Activated CD4-positive, alpha-beta T cell treated with anti-CD3 and anti-CD28 coated beads for 48 hours (primary cell): ENCODE data around the gene KCNJ6.
"Not testable (repeated sequence)": the region's sequence is repeated elsewhere in the genome, so short reads cannot be mapped to it uniquely, and the experiment has no call there.

ENCODE experiments used
- DNase-seq: peaks from one replicate; pipeline ENCODE4 v3.0.0-alpha.2; 2020

Gene KCNJ6

DNA sequence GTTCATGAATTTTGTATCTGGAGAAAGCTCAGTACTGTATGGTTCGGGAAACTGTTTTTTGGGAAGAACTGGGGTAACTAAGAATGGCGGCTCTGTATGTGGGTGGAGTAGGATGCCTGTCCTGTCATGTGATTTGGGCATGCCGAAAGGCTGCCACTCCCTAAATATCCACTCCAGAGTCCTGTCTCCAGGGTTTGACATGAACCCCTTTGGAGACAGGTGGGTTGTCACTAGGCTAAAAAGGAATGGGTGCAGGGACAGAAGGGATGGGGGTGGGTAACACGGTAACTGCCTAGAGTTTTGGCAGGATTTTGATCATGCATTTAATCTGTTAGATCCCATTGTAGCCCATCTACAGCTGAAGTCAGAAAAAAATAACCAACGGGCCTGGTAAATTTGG is 150.1 kb downstream of the KCNJ6 start:
- no peak for DNase-seq

GRCh38 chr21:37765221-37765900 is 150.9 kb downstream of the KCNJ6 start:
- DNase-seq: no peak

DNA sequence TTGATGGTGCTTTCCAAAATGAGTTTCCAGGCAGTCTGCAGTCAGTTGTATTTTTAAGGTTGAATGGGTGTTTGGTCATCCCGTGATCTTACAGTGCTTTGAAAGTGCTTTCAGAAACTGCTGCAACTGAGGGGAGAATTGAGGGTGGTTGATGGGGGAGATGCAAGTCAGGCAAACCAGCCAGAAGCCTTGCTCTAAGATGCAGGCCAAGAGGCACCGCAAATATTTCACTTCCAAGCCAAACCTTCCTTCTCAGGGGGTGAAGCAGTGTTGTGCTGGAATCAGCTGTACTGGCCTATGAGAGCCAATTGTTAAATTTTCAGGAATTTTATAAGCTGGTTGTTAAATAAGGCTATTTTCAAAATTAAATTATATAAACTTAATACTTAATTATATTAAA is 151.6 kb downstream of the KCNJ6 start:
- DNase-seq: no peak

GRCh38 chr21:37763298-37763697 is 153.0 kb downstream of the KCNJ6 start:
- DNase-seq: no peak

DNA sequence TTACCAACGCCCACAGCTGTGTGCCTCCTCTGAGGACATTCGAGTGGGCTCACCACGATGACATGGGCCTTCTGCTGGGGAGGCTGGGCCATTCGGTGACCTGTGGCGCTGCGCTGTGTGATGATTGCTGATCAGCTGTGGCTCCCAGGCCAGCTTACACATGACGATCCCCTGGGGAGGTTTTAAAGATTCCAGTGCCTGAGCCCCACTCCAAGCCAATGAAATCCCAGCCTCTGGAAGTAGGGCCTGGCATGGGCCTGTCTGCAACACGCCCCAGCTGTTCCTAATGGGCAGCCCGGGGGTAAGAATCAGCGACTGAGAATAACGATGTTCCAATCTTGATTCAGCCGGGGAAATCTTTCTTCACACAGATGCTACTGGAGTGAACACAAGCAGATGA is 153.7 kb downstream of the KCNJ6 start:
- no peak for DNase-seq

GRCh38 chr21:37761406-37761805 is 154.9 kb downstream of the KCNJ6 start:
- DNase-seq: not testable (repeated sequence)

DNA sequence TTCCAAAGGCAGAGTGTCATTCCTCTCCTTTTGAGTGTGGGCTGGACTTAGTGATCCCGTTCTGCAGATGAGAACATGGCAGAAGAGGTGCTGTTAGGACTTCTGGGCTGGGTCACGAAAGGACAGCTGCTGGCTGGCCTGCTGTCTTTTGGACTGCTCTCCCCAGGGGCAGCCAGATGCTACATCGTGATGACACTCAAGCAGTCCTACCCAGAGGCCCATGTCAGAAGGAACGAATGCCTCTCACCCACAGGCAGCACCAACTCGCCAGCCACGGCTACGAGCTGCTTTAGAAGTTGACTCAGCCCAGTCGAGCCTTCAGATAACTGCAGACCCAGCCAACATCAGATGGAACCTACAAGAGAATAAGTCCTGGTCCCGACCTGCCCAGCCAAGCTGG is 156.5 kb downstream of the KCNJ6 start:
- no peak for DNase-seq

GRCh38 chr21:37758982-37759381 is 157.3 kb downstream of the KCNJ6 start:
- peak; percentile 34 for DNase-seq

- no peak for DNase-seq
Measured at GRCh38 chr21:37757606-37758376, 158.5 kb downstream of the KCNJ6 start.

GRCh38 chr21:37753122-37753599 is 163.1 kb downstream of the KCNJ6 start:
- DNase-seq: no peak

DNA sequence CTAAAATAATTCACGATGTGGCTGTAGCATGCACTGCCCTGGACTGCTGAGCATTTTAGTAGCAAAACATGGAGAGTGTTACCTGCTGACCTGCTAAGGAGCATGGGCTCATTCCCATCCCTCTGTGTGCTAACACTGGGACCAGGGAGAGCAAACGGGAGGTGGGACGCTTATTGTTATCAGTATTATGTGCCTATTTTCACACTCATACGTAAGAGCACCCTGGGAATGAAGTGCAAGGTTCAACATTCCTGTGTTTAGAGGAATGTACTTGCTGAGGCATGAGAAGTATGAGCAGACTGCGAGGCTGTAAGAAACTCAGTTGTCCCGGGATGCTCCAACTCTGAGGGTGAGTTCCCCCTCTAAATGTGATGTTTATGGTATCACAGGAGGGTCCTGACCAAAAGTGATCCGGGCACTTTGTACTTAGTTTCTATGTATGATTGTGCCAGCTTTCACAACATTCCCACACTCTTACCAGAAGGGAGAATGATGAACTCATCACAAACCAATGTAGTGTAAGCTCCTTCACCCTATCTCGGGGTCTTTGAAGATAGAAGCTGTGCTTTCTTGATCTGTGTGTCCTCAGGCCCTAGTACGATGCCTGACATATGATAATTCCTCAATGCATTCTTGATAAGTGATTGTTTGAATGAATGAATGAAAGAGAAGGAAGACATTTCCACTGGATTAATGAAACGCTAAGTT is 164.8 kb downstream of the KCNJ6 start:
- DNase-seq: no peak

DNA sequence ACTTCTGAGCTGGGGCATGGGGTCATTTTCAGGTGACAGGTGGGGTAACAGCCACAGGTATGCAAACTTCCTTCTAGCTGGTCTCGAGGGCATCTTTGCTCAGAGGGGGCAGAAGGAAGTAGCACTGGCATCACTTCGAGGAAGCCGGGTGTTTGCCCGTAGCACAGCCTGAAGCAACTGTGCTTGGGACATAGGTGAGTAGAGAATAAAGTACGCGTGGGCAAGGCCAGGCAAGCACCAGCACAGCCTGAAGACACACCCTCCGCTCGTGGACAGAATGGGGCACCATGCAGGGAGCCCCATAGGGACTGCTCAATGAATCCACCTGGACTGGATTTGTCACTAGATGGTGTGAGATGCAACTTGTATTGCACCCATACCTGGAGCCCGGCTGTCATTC is 167.1 kb downstream of the KCNJ6 start:
- DNase-seq: no peak

DNA sequence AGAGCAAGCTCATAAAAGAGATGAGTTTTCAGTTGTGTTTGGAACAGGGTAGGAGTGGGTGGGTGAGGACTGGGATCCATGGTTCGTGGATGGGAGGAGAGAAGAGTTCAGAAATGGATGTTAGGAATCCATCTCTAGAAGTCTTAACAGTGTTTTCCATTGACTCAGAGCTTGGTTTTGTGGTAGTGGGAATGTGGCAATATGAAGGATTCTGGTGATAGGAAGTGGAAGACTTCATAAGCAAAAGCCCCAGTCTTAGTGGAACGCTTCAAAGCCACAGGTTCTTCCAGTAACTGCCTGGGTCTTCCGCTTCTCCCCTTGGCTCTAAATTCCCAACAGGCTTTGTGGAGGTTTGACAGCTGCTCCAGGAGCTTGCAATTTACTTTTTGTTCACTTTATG is 167.9 kb downstream of the KCNJ6 start:
- no peak for DNase-seq

DNA sequence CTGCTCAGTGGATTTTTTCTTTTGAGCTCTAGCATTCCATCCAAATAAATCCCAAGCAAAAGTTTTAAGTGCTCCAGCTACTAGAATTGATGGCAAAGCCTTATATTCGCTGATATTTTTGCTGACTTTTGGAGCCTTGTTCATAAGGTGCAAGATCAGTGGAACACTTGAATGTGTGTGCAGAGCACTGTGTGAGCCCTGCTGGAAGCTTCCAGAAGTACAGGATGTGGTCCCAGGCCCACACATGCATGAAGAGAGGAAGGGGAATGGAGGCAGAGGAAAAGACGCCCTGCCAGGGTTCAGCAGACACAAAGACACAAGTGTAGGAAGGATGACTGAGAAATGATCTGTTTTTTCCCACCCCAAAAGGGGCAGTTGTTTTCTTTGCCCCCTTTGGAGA is 169.4 kb downstream of the KCNJ6 start:
- DNase-seq: no peak

- DNase-seq: no peak
Measured at GRCh38 chr21:37744551-37744950, 171.7 kb downstream of the KCNJ6 start.

GRCh38 chr21:37742532-37742931 is 173.7 kb downstream of the KCNJ6 start:
- no peak for DNase-seq

GRCh38 chr21:37742115-37742514 is 174.1 kb downstream of the KCNJ6 start:
- DNase-seq: no peak

DNA sequence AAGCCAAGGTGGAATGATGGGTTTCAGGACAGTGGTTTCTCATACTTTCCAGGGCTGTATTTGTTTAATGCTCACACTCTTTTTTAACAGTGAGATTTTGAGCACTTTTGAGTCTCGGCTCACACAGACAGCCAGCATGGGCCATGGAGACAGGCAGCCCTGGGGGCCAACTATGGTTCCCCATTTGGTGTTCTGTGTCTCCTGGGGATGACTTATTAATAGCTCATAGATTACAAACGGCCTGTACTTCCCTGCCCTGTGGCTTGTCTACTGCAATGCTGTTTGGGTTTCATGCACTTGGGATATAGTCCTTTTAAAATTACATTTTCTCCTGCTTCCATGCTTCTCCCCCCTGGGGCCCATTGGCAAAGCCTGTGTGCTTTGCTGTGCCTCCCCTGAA is 178.3 kb downstream of the KCNJ6 start:
- no peak for DNase-seq

DNA sequence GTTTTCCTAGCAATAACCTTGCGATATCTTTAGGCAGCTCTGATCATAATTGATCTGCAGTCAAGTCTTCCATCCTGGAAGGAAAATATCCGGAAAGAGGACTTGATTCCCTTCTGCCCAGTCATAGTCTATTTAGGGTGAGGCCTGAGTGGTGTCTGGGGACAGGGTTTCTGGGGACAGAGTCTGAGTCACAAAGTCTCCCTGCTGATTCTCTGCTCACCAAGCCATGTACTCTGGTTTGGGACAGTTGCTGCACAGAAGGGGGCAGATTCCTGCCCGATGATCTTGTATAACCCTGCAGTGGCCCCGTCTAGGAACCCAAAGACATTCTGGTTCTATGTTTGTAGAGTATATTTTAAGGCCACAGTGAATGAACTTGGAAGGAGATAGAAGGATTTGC is 178.8 kb downstream of the KCNJ6 start:
- DNase-seq: no peak

GRCh38 chr21:37734846-37735245 is 181.4 kb downstream of the KCNJ6 start:
- DNase-seq: no peak

DNA sequence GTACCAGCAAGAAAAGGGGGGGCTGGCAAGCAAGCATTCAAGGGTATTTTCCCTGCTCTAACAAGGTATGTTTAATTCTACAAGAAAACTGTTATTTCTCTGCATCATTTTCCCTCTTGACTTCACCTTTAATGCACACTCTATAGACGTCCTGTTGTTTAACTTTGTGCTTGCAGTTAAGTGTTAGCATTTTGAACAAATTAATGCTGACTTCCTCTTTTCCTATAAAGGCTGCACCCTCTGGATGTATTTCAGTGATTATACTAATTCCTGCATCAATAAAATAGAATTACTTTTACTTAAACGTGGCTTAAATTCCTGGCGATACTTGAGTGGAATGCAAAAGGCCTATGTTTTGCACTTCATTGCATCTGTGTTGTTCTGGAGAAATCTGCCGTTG is 183.3 kb downstream of the KCNJ6 start:
- DNase-seq: no peak

GRCh38 chr21:37724201-37724600 is 192.1 kb downstream of the KCNJ6 start:
- DNase-seq: no peak

- no peak for DNase-seq
Measured at GRCh38 chr21:37717534-37717933, 198.7 kb downstream of the KCNJ6 start.

GRCh38 chr21:37712569-37712934 is 203.7 kb downstream of the KCNJ6 start:
- not testable (repeated sequence) for DNase-seq
